Subcutaneous abdominal adipose tissue (tissue), 5 donors: ENCODE results near the gene OTP.

ENCODE experiments used
- H3K27ac ChIP-seq: one replicate; pipeline ENCODE4 v1.7.0; 2013; ENCODE audit warnings: low read depth, mild to moderate bottlenecking, inconsistent platforms, low read length, moderate library complexity
- H3K27me3 ChIP-seq, 5 donors: one replicate each; pipeline ENCODE4 v1.7.0; 2013; ENCODE audit warnings: low read length in 5 of 5, inconsistent platforms in 1 of 5; ENCODE audit not compliant: control insufficient read depth in 5 of 5, insufficient read depth in 4 of 5
- H3K36me3 ChIP-seq, 5 donors: one replicate each; pipeline ENCODE4 v1.7.0; 2013; ENCODE audit warnings: low read length in 5 of 5; ENCODE audit not compliant: control insufficient read depth in 5 of 5, insufficient read depth in 5 of 5
- H3K4me1 ChIP-seq, 5 donors: one replicate each; pipeline ENCODE4 v1.7.0; 2013; ENCODE audit warnings: low read length in 5 of 5, mild to moderate bottlenecking in 3 of 5, moderate library complexity in 1 of 5; ENCODE audit not compliant: control insufficient read depth in 5 of 5, insufficient read depth in 5 of 5
- H3K4me3 ChIP-seq, 5 donors: one replicate each; pipeline ENCODE4 v1.7.0; 2013; ENCODE audit warnings: low read length in 5 of 5, low read depth in 1 of 5
- H3K9ac ChIP-seq, 5 donors: one replicate each; pipeline ENCODE4 v1.7.0; 2013; ENCODE audit warnings: low read length in 5 of 5, mild to moderate bottlenecking in 4 of 5, moderate library complexity in 3 of 5
- H3K9me3 ChIP-seq, 5 donors: one replicate each; pipeline ENCODE4 v1.7.0; 2013; ENCODE audit warnings: low read length in 5 of 5; ENCODE audit not compliant: control insufficient read depth in 5 of 5
- donor health status: healthy.
- donor health status: healthy.
- donor health status: healthy.
- donor health status: healthy.
- donor health status: healthy.

Gene OTP

GRCh38 chr5:77632526-77633206, 5.8 kb downstream of the OTP start:
- Histone ChIP-seq H3K9me3 (peaks cover 0 to 12% (median 5%) of the 10 kb centered on the region in 5 donors), H3K27me3 (peaks cover 53 to 87% (median 79%) of the 10 kb centered on the region in 5 donors), H3K4me3 (no peak overlapping the region), H3K27ac (no peak overlapping the region), H3K36me3 (no peaks in the 10 kb centered on the region), H3K9ac (no peak overlapping the region), H3K4me1 (peaks cover 6 to 40% (median 37%) of the 10 kb centered on the region in 5 donors)

- Histone ChIP-seq H3K9me3 (peaks cover 0 to 17% (median 5%) of the 10 kb centered on the region in 5 donors), H3K36me3 (no peaks in the 10 kb centered on the region), H3K27me3 (peaks cover 39 to 76% (median 68%) of the 10 kb centered on the region in 5 donors), H3K27ac (no peak overlapping the region), H3K4me3 (peak overlapping the region in 4 of 5 donors; percentile 56 to 75 (median 69)), H3K9ac (peak overlapping the region in 2 of 5 donors; percentile 30 to 59), H3K4me1 (peaks cover 4 to 28% (median 27%) of the 10 kb centered on the region in 5 donors)
Observed at GRCh38 chr5:77630114-77630680, 8.3 kb downstream of the OTP start.

DNA sequence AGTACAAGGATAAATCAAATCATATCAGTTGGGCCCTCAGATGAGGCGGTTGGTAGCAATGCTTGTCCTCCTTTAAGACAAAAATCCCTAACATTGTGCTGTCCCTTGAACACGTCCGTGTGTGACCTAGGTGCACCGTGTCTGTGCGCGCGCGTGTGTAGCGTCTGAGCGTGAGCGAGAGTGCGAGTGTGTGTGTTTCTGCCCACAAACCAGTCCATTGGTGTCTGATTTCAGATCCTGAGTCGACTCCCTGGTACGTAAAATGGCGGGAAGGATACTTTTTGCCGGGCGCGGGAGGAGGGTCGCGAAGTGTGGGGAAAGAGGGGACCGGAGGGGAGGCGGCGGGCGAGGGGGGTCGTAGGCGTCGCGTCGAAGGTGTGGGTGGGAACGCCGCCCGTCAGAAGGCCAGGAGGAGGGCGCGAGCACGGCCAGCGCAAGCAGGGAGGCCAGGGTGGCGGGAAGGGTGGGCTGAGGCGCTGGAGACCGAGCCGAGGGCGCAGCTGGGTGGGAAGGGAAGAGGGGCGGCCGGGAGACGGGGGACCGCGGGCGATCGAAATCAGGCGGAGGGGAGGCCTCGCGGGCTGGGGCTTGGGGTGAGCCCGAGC, 8.9 kb downstream of the OTP start:
- H3K4me1 ChIP-seq = peaks cover 4 to 28% (median 27%) of the 10 kb centered on the region in 5 donors
- H3K36me3 ChIP-seq = no peaks in the 10 kb centered on the region
- peaks cover 44 to 78% (median 69%) of the 10 kb centered on the region in 5 donors for H3K27me3 ChIP-seq
- H3K9me3 ChIP-seq = peaks cover 0 to 17% (median 5%) of the 10 kb centered on the region in 5 donors
- no peak overlapping the region for H3K9ac ChIP-seq
- no peak overlapping the region for H3K27ac ChIP-seq
- peak overlapping the region; percentile 1 to 75 (median 63) for H3K4me3 ChIP-seq

DNA sequence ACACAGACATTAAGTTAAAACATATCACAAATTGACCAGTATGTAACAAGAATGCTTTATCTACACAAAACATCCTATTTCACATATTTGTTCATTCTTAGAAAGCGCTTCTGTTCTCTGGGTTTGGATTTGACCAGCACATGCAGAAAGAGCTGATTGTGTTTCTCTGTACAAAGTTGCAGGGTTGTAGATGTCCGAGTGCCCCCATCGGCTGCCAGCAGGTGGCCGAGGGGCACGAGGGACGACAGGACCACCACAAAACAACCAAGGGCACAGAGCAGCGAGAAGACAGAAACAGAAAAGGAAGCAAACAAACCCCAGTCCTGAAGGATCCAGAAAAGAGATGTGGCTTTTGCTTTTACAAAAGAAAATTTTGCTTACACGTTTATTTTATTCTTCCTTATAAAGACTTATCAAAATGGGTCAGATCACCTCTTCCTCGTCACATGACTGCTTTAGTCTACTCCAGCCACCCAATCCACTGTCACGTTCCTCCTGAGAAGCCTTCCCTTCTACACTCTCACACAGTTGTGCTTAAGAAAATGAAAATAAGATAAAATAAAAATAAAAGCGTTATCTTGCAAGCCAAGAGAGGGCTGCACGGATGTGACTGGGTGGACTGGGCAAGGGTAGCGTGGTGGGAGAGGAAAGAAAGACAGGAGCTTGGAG, 9.5 kb downstream of the OTP start:
- H3K27me3 ChIP-seq = peaks cover 42 to 76% (median 70%) of the 10 kb centered on the region in 5 donors
- H3K4me3 ChIP-seq = peak overlapping the region; percentile 1 to 75 (median 63)
- no peak overlapping the region for H3K9ac ChIP-seq
- no peak overlapping the region for H3K27ac ChIP-seq
- no peaks in the 10 kb centered on the region for H3K36me3 ChIP-seq
- peaks cover 4 to 28% (median 27%) of the 10 kb centered on the region in 5 donors for H3K4me1 ChIP-seq
- H3K9me3 ChIP-seq = peaks cover 0 to 17% (median 5%) of the 10 kb centered on the region in 5 donors

DNA sequence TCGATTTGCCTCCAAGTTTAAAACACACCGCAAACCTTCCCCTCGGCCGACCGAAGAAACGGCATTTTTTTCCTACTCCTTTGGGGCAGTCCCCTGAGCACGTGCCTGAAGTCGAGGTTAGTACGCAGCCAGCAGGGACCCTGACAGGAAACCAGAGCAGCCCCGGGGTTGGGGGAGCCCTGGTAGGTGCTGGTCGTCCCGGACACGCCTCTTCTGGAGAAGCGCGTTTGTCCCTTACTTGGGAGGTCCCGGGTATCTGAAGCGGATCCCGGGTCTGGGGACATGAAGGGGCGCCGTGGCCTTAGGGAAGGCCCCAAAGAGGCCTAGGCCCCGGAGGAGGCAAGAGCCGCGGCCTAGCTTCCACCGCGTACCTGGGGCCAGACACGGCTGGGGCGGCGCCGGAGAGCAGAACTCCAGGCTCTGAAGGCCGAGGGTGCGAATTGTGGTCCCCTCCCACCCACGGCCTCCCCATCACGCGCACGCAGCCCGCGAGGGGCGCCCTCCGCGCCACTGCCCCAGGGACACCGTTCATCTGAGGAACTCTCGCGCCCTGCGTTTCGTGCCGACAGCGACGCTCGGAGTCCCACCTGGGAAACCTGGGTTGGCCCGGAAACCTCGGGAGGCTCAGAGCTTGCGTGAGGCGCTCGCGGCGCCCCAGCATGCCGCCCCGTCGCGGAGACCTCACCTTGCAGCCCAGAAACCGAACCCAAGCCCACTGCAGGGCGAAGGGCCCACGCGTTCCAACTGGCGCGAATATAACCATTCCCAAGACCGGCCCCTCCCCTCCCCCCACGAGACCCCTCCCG, 10.4 kb downstream of the OTP start:
- peaks cover 4 to 28% (median 27%) of the 10 kb centered on the region in 5 donors for H3K4me1 ChIP-seq
- H3K27ac ChIP-seq = no peak overlapping the region
- H3K36me3 ChIP-seq = no peaks in the 10 kb centered on the region
- H3K4me3 ChIP-seq = no peak overlapping the region
- peaks cover 38 to 74% (median 65%) of the 10 kb centered on the region in 5 donors for H3K27me3 ChIP-seq
- no peak overlapping the region for H3K9ac ChIP-seq
- peaks cover 0 to 17% (median 5%) of the 10 kb centered on the region in 5 donors for H3K9me3 ChIP-seq

- H3K4me3 ChIP-seq = no peak overlapping the region
- no peak overlapping the region for H3K9ac ChIP-seq
- H3K27ac ChIP-seq = no peak overlapping the region
- H3K9me3 ChIP-seq = peaks cover 0 to 11% (median 2%) of the 10 kb centered on the region in 5 donors
- peaks cover 0 to 4% (median 2%) of the 10 kb centered on the region in 5 donors for H3K4me1 ChIP-seq
- no peaks in the 10 kb centered on the region for H3K36me3 ChIP-seq
- peaks cover 16 to 48% (median 34%) of the 10 kb centered on the region in 5 donors for H3K27me3 ChIP-seq
Observed at GRCh38 chr5:77623203-77623740, 15.2 kb downstream of the OTP start.

DNA sequence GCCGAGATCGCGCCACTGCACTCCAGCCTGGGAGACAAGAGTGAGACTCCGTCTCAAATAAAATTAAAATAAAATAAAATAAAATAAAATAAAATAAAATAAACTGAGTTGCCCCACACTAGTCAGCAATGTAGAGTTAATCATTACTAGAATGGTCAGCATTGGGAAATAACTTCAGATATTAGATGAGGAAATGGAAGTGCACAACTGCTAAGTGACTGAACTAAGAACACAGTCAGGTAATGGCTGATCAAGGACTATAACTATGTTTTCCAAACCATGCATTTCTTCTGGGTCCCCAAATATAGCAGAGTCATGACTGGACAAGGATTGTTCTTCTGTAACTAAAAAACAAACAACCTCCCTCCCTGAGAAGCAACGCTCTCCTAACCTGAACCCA, 17.1 kb downstream of the OTP start:
- Histone ChIP-seq H3K36me3 (no peaks in the 10 kb centered on the region), H3K4me3 (no peak overlapping the region), H3K9ac (no peak overlapping the region), H3K4me1 (no peaks in the 10 kb centered on the region), H3K27me3 (peaks cover 8 to 33% (median 24%) of the 10 kb centered on the region in 5 donors), H3K9me3 (peaks cover 0 to 4% (median 0%) of the 10 kb centered on the region in 5 donors), H3K27ac (no peak overlapping the region)

DNA sequence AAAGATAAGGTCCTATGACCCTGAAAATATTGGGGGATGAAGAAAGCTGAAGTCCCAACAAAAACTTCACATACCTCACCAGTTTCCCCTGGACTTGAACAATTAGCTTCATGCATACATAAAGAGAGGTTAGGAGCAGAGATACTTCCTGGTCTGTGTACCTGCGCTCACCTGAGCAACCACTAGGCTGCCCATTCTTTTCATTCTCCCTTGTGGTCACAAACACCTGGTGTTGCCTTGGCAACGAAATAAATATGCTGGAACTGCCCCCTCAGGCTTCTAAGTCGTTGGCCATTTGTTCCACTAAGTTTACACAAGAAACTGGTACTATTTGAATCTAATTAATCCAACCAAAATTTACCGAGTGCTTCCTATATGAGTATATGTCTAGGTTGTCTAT, 18.1 kb downstream of the OTP start:
- H3K36me3 ChIP-seq = no peaks in the 10 kb centered on the region
- no peak overlapping the region for H3K4me3 ChIP-seq
- H3K27ac ChIP-seq = no peak overlapping the region
- H3K9ac ChIP-seq = no peak overlapping the region
- no peaks in the 10 kb centered on the region for H3K4me1 ChIP-seq
- H3K9me3 ChIP-seq = no peaks in the 10 kb centered on the region
- peaks cover 8 to 30% (median 19%) of the 10 kb centered on the region in 5 donors for H3K27me3 ChIP-seq

- Histone ChIP-seq H3K9ac (no peak overlapping the region), H3K27ac (no peak overlapping the region), H3K36me3 (no peaks in the 10 kb centered on the region), H3K9me3 (no peaks in the 10 kb centered on the region), H3K4me1 (no peaks in the 10 kb centered on the region), H3K4me3 (no peak overlapping the region), H3K27me3 (peaks cover 1 to 13% (median 9%) of the 10 kb centered on the region in 5 donors)
Observed at GRCh38 chr5:77616920-77617319, 21.6 kb downstream of the OTP start.
